ENCODE data around the gene PDHA1.

Gene PDHA1

DNA sequence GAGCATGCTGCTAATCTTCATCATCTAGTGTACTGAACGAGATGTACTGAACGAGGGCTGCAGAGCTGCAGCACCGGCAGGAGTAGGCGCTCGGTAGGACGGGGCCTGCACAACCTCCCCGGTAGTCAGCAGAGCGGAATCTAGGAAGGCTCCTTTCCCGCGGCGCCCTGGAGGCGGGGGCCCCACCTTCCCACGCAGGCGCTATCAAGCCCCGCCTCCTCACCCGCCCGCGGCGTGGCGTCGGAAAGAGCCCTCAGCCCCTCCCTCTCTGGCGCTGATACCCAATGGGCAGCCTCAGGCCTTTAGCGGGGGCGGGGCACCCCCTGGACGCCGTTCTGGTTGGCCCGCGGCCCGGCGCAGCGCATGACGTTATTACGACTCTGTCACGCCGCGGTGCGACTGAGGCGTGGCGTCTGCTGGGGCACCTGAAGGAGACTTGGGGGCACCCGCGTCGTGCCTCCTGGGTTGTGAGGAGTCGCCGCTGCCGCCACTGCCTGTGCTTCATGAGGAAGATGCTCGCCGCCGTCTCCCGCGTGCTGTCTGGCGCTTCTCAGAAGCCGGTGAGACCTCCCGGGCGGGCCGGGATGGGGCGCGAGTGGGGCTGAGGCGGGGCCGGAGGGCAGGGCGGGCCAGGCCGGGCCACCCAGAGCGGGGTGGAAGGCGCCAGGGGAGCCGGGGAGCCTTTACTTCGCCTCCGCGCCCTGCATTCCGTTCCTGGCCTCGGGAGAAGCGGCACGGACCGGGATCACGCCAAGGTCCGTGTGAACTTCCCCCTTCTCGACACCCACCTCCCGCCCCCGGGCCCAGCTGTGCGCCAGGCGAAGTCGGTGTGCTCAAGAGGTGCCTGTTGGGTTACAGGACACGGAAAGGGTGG is at the start of gene PDHA1:
PDHA1 (plus strand) TSS at position 393 of the 874 bp plus-strand sequence; CDS start at position 504, 111 bp downstream.
- H3K4me3 ChIP-seq (ENCODE audit: low read length), result peak within 1 kb of the TSS; percentile 71
- peak; percentile 60 for DNase-seq (ENCODE audit: low read depth)
- TF ChIP-seq, protein P1, sequence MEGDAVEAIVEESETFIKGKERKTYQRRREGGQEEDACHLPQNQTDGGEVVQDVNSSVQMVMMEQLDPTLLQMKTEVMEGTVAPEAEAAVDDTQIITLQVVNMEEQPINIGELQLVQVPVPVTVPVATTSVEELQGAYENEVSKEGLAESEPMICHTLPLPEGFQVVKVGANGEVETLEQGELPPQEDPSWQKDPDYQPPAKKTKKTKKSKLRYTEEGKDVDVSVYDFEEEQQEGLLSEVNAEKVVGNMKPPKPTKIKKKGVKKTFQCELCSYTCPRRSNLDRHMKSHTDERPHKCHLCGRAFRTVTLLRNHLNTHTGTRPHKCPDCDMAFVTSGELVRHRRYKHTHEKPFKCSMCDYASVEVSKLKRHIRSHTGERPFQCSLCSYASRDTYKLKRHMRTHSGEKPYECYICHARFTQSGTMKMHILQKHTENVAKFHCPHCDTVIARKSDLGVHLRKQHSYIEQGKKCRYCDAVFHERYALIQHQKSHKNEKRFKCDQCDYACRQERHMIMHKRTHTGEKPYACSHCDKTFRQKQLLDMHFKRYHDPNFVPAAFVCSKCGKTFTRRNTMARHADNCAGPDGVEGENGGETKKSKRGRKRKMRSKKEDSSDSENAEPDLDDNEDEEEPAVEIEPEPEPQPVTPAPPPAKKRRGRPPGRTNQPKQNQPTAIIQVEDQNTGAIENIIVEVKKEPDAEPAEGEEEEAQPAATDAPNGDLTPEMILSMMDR (conservative IDR thresholded peaks at IDR 0.05; ENCODE audit: low read depth, low read length), result no peak

DNA sequence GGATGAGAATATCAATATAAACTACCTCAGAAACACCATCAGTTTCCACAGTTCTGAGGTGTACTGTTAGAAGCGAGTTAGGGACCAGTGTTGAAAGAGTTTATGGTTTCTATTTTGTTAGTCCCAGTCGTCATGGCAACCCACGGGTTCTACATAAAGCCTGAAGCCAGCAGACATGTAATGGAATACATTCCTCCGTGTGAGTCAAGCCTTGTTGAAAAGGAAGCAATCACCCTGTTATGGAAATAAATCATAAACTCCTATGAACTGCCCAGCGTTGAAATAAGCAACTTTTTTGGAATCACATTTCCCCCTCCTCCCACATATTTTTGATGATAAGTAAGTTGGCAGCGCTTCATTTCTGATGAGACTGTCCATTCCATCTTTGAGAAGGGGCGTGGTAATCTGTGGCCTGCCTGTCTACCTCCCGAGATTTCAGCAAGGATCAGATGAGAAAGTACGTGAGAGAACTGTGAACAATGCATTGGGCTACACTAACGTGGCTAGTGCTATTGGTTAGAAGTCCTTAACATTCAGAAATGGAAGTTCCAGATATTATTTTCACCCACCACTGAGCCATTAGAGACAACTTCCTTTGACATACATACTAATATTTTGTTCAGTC is 40.4 kb upstream of the PDHA1 start:
- no peak for DNase-seq (ENCODE audit: low read depth)

GRCh38 chrX:19326567-19326966 is 17.2 kb upstream of the PDHA1 start:
- no peak for DNase-seq (ENCODE audit: low read depth)
- TF ChIP-seq, protein P1 (conservative IDR thresholded peaks at IDR 0.05; ENCODE audit: low read depth, low read length), result no peak
- no peak overlapping the region for H3K4me3 ChIP-seq (ENCODE audit: low read length)

More for the DNA sequence above, 40.4 kb upstream of the PDHA1 start:
- H3K4me3 ChIP-seq (ENCODE audit: low read length), result no peak overlapping the region
- TF ChIP-seq, protein P1 (conservative IDR thresholded peaks at IDR 0.05; ENCODE audit: low read depth, low read length), result no peak

DNA sequence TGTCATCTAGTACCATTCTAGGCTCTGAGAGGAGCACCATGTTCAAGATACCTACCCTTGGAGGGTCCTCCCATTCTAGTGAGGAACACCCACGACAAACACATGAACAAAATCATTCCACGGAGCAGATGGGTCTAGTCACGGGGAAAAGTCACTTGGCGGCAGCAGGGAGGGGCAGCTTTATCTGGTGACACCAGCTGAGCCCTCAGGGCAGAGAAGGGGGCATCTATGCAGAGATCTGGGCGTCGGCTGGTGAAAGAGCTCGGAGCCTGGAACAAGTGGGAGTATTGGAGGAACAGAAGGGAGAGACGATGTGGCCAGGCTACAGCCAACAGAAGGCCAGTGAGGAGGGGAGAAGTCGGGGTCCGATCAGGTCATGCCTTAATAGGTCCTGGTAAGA is 11.9 kb upstream of the PDHA1 start:
- no peak overlapping the region for H3K4me3 ChIP-seq (ENCODE audit: low read length)
- TF ChIP-seq, protein P1 (conservative IDR thresholded peaks at IDR 0.05; ENCODE audit: low read depth, low read length), result no peak

GRCh38 chrX:19332983-19333382 is 10.7 kb upstream of the PDHA1 start:
- TF ChIP-seq, protein P1 (conservative IDR thresholded peaks at IDR 0.05; ENCODE audit: low read depth, low read length), result no peak
- H3K4me3 ChIP-seq (ENCODE audit: low read length), result no peak overlapping the region
- DNase-seq (ENCODE audit: low read depth), result no peak

More for the DNA sequence above, 11.9 kb upstream of the PDHA1 start:
- DNase-seq (ENCODE audit: low read depth), result no peak

DNA sequence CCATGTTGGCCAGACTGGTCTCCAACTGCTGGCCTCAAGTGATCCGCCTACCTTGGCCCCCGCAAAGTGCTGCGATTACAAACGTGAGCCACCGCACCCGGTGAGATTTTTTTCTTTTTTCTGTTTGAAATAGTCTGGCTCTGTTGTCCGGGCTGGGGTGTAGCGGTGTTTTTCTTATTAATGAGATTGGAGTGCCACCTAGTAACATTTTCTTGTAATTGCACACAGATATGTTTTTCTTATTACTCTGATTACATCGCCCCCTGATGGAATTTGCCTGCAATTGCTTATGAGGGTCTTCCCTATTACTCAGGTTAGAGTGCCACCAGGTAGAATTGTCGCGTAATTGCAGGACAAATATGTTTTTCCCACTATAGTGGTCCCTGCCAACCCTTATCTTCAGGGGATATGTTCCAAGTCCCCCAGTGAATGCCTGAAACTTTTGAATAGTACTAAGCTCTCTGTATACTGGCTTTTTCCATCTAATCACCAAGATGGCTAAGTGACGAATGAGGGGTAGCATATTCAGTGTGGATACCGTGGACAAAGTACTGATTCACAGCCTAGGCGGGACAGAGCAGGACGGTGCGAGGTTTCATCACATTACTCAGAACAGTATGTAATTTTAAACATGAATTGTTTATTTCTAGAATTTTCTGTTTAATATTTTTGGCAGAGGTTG is 8.6 kb upstream of the PDHA1 start:
- DNase-seq (ENCODE audit: low read depth), result no peak
- TF ChIP-seq, protein P1 (conservative IDR thresholded peaks at IDR 0.05; ENCODE audit: low read depth, low read length), result peak; percentile 34
- no peak overlapping the region for H3K4me3 ChIP-seq (ENCODE audit: low read length)
